DMS153 treated with DMSO at 0.1 percent for 48 hours (cell line): ENCODE data around the gene CDH4.

Source experiments
- DNase-seq: peaks from one replicate; lab custom pipeline; 2025; ENCODE audit not compliant: unreplicated experiment; lab: John Stamatoyannopoulos, UW

CDH4 gene

GRCh38 chr20:61862881-61863280, 610.8 kb downstream of the CDH4 start:
- DNase-seq, result no peak

- no peak for DNase-seq
Measured at GRCh38 chr20:61864481-61864880, 612.4 kb downstream of the CDH4 start.

GRCh38 chr20:61865353-61865752, 613.3 kb downstream of the CDH4 start:
- no peak for DNase-seq

DNA sequence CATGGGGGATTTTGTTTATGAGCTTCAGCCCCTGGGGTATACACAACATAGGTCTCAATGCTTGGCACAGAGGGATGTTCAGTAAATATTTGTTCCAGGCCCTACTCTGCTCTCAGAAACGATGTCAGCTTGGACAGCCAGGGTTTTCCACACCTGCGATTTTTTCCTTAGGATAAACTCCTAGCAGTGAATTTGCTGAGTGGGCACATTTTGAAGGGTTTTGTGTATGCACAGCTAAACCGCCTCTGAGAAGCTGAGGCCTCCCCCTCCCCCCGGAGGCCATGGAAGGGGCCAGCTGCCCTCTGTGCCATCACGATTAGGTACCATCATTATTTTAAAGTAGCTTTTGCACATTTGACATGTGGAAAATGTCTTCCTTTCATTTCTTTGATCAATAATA, 614.1 kb downstream of the CDH4 start:
- DNase-seq, result no peak

GRCh38 chr20:61868006-61868405, 615.9 kb downstream of the CDH4 start:
- DNase-seq, result no peak

DNA sequence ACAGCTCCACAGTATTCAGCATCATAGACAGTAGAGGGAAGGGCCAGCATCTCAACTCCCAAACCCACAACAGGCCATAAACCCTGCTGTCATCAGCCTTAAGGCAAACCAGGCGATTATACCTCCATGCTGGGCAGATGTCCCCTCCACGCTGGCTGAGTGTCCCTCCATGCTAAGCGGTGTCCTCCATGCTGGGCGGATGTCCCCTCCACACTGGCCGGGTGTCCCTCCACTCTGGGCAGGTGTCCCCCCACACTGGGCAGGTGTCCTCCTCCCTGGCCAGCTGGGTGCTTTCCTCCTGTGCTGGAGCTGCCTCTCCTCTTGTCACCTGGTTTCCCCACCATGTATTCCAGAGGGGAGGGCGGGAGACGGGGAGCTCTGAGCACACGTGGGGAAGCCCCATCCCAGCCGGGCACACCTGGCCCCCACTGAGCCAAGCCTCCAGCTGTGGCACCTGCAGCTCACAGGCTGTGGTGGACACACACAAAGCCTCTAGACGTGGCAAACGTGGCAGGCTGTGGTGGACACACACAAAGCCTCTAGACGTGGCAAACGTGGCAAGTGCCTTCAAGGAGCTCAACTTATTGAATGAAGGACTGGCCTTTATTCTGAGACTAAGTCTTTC, 616.5 kb downstream of the CDH4 start:
- DNase-seq, result no peak

GRCh38 chr20:61869750-61870507, 617.9 kb downstream of the CDH4 start:
- DNase-seq, result no peak

GRCh38 chr20:61871160-61871559, 619.1 kb downstream of the CDH4 start:
- no peak for DNase-seq

DNA sequence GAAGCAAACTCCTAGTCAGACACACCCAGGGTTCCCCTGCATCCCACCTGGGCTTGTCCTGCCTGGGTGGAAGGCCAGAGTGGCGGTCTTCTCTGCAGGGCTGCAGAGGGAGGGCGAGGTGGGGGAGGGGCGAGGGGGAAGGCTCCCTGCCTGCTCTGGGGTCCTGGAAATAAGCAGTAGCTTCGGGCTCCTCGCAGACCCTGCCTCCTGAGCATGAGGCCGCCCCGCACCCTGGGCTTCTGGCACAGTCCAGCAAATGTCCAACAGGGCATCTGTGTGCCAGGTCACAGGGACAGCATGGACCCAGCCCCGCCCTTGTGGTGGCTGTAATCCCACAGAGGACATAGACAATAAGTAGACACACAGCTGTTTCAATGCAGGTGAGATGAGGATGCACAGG, 619.9 kb downstream of the CDH4 start:
- DNase-seq, result no peak

- no peak for DNase-seq
Measured at GRCh38 chr20:61872371-61872900, 620.4 kb downstream of the CDH4 start.

- no peak for DNase-seq
Measured at GRCh38 chr20:61873651-61874420, 621.8 kb downstream of the CDH4 start.

GRCh38 chr20:61874421-61875068, 622.5 kb downstream of the CDH4 start:
- no peak for DNase-seq

DNA sequence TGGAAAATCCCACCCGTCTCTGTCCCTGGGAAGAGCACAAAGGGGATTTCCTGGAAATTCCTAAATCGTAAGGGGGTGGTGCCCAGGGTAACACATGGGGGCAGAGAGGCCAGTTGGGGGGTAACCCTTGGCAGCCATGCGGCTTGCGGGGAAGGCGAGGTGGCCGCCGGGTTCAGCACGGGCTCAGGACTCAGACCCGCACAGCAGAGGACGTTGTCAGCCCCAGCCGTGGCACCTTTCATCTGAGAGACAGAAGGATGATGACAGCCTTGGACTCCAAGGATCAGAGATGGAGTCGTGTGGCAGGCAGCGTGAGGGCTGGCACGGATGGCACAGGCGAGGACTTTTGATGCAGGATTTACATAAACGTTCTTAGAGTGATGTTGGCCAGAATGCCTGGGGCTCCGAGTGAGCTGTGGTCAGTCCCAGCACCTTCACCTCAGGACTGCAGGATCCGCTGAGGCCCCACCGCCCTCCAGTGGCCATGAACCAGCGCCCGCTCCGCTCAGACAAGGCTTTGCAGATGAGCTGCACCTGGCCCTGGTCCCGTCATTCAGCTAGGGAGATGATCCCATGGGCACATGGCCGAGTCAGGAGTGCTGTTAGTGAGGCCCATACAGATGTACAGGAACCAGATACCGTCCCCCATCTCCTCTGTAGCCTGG, 623.3 kb downstream of the CDH4 start:
- DNase-seq, result no peak

DNA sequence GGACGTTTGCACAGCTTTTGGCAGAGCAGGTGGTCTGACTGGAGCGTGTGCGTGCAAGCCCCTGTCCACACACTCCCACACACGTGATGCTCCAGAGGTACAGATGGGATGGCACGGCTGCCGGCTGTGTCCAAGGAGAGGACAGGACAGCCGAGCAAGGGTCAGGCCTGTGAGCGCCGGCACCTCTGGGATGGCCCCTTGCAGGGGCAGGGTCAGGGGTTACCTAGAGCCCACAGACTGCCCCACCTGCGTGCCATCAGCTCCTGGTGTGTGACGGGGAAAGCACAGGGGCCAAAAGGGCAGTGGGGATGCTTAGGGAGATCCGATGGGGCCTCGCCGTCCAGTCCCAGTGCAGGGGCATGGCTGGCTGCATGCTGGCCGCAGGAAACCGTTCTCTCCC, 623.9 kb downstream of the CDH4 start:
- no peak for DNase-seq

GRCh38 chr20:61876952-61877728, 625.1 kb downstream of the CDH4 start:
- DNase-seq, result no peak

GRCh38 chr20:61877776-61878477, 625.9 kb downstream of the CDH4 start:
- no peak for DNase-seq

GRCh38 chr20:61878478-61879302, 626.6 kb downstream of the CDH4 start:
- no peak for DNase-seq

DNA sequence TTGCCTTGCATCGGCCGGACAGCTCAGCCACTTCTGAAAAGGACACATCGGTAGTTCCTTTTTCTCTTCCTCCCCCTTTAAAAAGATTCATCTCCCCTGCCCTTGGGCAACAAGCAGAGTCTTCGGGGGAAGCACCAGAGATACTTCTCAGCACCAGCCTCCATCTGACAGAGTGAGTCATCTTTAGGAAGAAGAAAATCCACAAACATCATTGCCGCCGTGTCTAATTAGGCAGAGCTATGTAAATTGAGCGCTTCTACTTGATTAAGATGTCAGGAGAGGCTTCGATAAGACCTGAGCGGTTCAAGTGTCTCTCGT, 627.2 kb downstream of the CDH4 start:
- no peak for DNase-seq

GRCh38 chr20:61879694-61880093, 627.6 kb downstream of the CDH4 start:
- no peak for DNase-seq
